Tibial artery (tissue), 4 donors: ENCODE data around the gene ABCB8.

Experiments used
- DNase-seq, 2 donors: peaks; one replicate each; pipeline ENCODE4 v3.0.0-alpha.2; 2019
- H3K27ac ChIP-seq, 2 donors: fragments of 200-600 bp; sonication (generic) in 1 of 2; 1 replicate in 1 of 2; 2 replicates in 1 of 2; pipeline ENCODE4 v1.5.1; 2018 to 2019; ENCODE audit warnings: mild to moderate bottlenecking in 1 of 2
- H3K27me3 ChIP-seq, 2 donors: fragments of 200-600 bp; sonication (generic) in 1 of 2; one replicate each; pipeline versions ENCODE4 v1.5.1 to v1.6.0; 2016 to 2019
- H3K36me3 ChIP-seq, 3 donors: fragments of 200-600 bp; sonication (generic) in 2 of 3; one replicate each; pipeline ENCODE4 v1.5.1; 2016 to 2019; ENCODE audit warnings: mild to moderate bottlenecking in 2 of 3
- H3K4me1 ChIP-seq, 4 donors: fragments of 200-600 bp; sonication (generic) in 2 of 4; 1 replicate in 3 of 4; 2 replicates in 1 of 4; pipeline ENCODE4 v1.5.1; 2016 to 2019
- H3K4me3 ChIP-seq, 2 donors: fragments of 200-600 bp; sonication (generic) in 1 of 2; 1 replicate in 1 of 2; 2 replicates in 1 of 2; pipeline ENCODE4 v1.5.1; 2018 to 2019; ENCODE audit warnings: mild to moderate bottlenecking in 2 of 2
- H3K9me3 ChIP-seq, 3 donors: fragments of 200-600 bp; sonication (generic) in 1 of 3; one replicate each; pipeline ENCODE4 v1.5.1; 2016 to 2019
- CTCF ChIP-seq, 2 experiments: fragments of 200-600 bp in 1 of 2; fragments of 450-650 bp in 1 of 2; IDR thresholded peaks; one replicate each; pipeline ENCODE4 v1.5.1; 2017 to 2019; ENCODE audit warnings: antibody characterized with exemption in 2 of 2, mild to moderate bottlenecking in 1 of 2, moderate library complexity in 1 of 2
- intact Hi-C: fragments of 100-400 bp; cut with DNase I; formaldehyde crosslinking; loops from one replicate; pipeline ENCODE4 v1.15.0; 2023; ENCODE audit warnings: low total_unique reads

Gene ABCB8

GRCh38 chr7:150983893-150984368, 44.3 kb upstream of the ABCB8 start:
- no peaks in the 10 kb centered on the region for H3K36me3 ChIP-seq
- H3K4me3 ChIP-seq = no peak overlapping the region
- DNase-seq = no peak
- TF ChIP-seq CTCF (IDR thresholded peaks at IDR 0.05) = no peak
- intact Hi-C loops = no loop called here
- H3K27me3 ChIP-seq = peaks cover 0 to 77% of the 10 kb centered on the region in 2 donors
- H3K9me3 ChIP-seq = no peaks in the 10 kb centered on the region
- no peak overlapping the region for H3K27ac ChIP-seq
- peaks cover 0 to 18% (median 5%) of the 10 kb centered on the region in 4 donors for H3K4me1 ChIP-seq

GRCh38 chr7:150986099-150986512, 42.1 kb upstream of the ABCB8 start:
- Histone ChIP-seq H3K9me3 (peaks cover 0 to 14% (median 11%) of the 10 kb centered on the region in 3 donors), H3K4me1 (peaks cover 0 to 8% (median 0%) of the 10 kb centered on the region in 4 donors), H3K36me3 (no peaks in the 10 kb centered on the region), H3K4me3 (no peak overlapping the region), H3K27ac (no peak overlapping the region), H3K27me3 (peaks cover 0 to 66% of the 10 kb centered on the region in 2 donors)
- intact Hi-C loops = no loop called here
- peak in 1 of 2 experiments; percentile 29 for TF ChIP-seq CTCF (IDR thresholded peaks at IDR 0.05)
- DNase-seq = peak in 1 of 2 donors; percentile 37

GRCh38 chr7:150986556-150986955, 41.7 kb upstream of the ABCB8 start:
- intact Hi-C loops = no loop called here
- no peak for DNase-seq
- peaks cover 0 to 61% of the 10 kb centered on the region in 2 donors for H3K27me3 ChIP-seq
- H3K4me1 ChIP-seq = peaks cover 0 to 8% (median 0%) of the 10 kb centered on the region in 4 donors
- H3K9me3 ChIP-seq = peaks cover 0 to 18% (median 14%) of the 10 kb centered on the region in 3 donors
- H3K4me3 ChIP-seq = no peak overlapping the region
- no peak overlapping the region for H3K27ac ChIP-seq
- no peaks in the 10 kb centered on the region for H3K36me3 ChIP-seq
- TF ChIP-seq CTCF (IDR thresholded peaks at IDR 0.05) = no peak

- Histone ChIP-seq H3K36me3 (no peaks in the 10 kb centered on the region), H3K4me1 (peaks cover 0 to 8% (median 0%) of the 10 kb centered on the region in 4 donors), H3K4me3 (no peak overlapping the region), H3K27me3 (peaks cover 0 to 53% of the 10 kb centered on the region in 2 donors), H3K27ac (no peak overlapping the region), H3K9me3 (peaks cover 0 to 18% (median 14%) of the 10 kb centered on the region in 3 donors)
- peak; percentile 48 to 65 for TF ChIP-seq CTCF (IDR thresholded peaks at IDR 0.05)
- intact Hi-C loops = no loop called here
- DNase-seq = peak; percentile 54 to 77
Observed at GRCh38 chr7:150988230-150989226, 39.7 kb upstream of the ABCB8 start.

- H3K4me1 ChIP-seq = peaks cover 0 to 8% (median 0%) of the 10 kb centered on the region in 4 donors
- DNase-seq = no peak
- no peaks in the 10 kb centered on the region for H3K36me3 ChIP-seq
- H3K27me3 ChIP-seq = peaks cover 0 to 57% of the 10 kb centered on the region in 2 donors
- intact Hi-C loops = no loop called here
- H3K4me3 ChIP-seq = no peak overlapping the region
- H3K27ac ChIP-seq = no peak overlapping the region
- peaks cover 0 to 18% (median 14%) of the 10 kb centered on the region in 3 donors for H3K9me3 ChIP-seq
- no peak for TF ChIP-seq CTCF (IDR thresholded peaks at IDR 0.05)
Observed at GRCh38 chr7:150989456-150989855, 38.8 kb upstream of the ABCB8 start.
